ENCODE measurements around the gene ELMO1.

The ELMO1 gene

DNA sequence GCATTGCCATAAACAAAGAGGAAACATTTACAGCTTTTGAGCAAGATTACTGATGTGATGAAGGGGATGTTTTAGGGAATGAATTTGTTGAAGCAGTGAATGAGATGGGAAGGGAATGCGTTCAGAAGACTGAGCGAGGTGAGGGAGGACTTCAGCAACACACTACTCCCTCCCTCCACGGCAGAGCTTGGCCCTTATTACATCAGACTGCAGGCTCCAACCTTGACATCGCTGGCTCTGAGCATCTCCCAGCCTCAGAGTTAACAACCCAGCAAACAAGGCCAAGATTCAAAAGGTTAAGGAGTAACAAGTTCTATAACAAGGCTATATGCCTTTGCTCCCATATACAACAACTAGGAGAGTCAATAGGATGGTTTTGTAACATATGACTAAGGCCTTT, 164.4 kb downstream of the ELMO1 start:
- Histone ChIP-seq H3K9ac (ENCODE audit: low read depth, low read length) (no peak overlapping the region), H3K27ac (ENCODE audit: low read depth, low read length) (no peak overlapping the region), H3K4me3 (ENCODE audit: low read depth, low read length) (no peak overlapping the region), H3K4me1 (ENCODE audit: control insufficient read depth, insufficient read depth, low read length) (peaks cover 5% of the 10 kb centered on the region; the same call in 1 of the 2 replicates), H3K9me3 (ENCODE audit: control insufficient read depth, insufficient read depth, low read length) (no peaks in the 10 kb centered on the region), H3K27me3 (ENCODE audit: control insufficient read depth, insufficient read depth, low read length) (no peaks in the 10 kb centered on the region), H3K36me3 (ENCODE audit: control insufficient read depth, insufficient read depth, low read length) (no peaks in the 10 kb centered on the region)

DNA sequence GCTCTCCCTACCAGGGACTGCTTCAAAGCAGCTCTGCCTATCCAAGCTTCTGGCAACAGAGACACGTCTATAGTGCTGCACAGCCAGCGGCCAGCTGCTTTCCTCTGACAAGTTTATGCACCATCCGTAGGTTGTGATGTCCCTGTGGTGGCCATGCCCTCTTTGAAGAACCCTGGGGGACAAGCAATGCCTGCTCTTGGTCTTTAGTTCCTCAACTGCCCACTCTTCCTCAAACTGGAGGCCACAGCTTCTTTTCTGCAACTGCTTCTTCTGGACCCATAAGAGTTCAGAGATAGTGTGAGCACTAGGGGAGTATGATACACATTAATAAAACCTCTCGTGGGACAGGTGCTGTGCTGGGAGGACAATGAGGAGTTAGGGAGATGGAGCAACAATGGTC, 164.9 kb downstream of the ELMO1 start:
- Histone ChIP-seq H3K9me3 (ENCODE audit: control insufficient read depth, insufficient read depth, low read length) (no peaks in the 10 kb centered on the region), H3K4me3 (ENCODE audit: low read depth, low read length) (no peak overlapping the region), H3K36me3 (ENCODE audit: control insufficient read depth, insufficient read depth, low read length) (no peaks in the 10 kb centered on the region), H3K27ac (ENCODE audit: low read depth, low read length) (no peak overlapping the region), H3K4me1 (ENCODE audit: control insufficient read depth, insufficient read depth, low read length) (peaks cover 5% of the 10 kb centered on the region; the same call in 1 of the 2 replicates), H3K27me3 (ENCODE audit: control insufficient read depth, insufficient read depth, low read length) (no peaks in the 10 kb centered on the region), H3K9ac (ENCODE audit: low read depth, low read length) (no peak overlapping the region)

DNA sequence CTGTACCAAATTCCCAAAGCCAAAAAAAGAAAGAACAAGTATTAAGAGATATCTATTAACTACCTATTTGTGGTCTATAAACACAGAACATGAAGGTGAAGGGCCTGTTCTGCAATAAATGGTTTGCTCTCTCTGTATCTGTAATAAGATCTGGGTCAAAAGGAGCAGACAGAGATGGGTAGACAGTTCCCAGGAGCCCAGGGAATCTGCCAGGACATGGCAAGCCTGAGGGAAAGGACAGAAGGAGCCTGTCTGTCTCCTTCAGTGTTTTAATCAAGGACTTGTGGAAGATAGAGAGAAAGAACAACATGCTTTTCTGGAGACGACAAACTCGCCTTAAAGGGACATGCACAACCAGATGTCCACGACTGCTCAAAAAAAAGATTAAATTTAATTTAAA, 165.7 kb downstream of the ELMO1 start:
- no peaks in the 10 kb centered on the region for H3K36me3 ChIP-seq (ENCODE audit: control insufficient read depth, insufficient read depth, low read length)
- no peak overlapping the region for H3K4me3 ChIP-seq (ENCODE audit: low read depth, low read length)
- H3K9me3 ChIP-seq (ENCODE audit: control insufficient read depth, insufficient read depth, low read length) = no peaks in the 10 kb centered on the region
- H3K4me1 ChIP-seq (ENCODE audit: control insufficient read depth, insufficient read depth, low read length) = peaks cover 5% of the 10 kb centered on the region; the same call in 1 of the 2 replicates
- H3K27ac ChIP-seq (ENCODE audit: low read depth, low read length) = no peak overlapping the region
- H3K27me3 ChIP-seq (ENCODE audit: control insufficient read depth, insufficient read depth, low read length) = no peaks in the 10 kb centered on the region
- no peak overlapping the region for H3K9ac ChIP-seq (ENCODE audit: low read depth, low read length)

DNA sequence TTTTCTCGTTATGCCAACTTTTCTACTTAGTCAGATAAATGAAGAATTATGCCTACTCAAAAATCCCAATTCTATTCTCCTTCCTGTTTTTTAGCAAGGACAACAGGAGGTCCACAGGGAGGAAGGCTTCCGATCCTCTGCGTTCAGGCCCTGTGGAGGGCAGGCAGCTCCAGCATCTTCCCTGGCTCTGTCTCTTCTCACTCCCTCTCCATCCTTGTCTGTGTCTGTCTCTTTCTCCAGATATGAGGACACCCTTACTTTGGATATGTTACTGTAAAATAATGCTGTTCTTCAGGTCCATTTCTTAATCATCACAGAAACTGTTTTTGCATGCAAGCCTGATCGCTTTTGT, 166.6 kb downstream of the ELMO1 start:
- no peaks in the 10 kb centered on the region for H3K9me3 ChIP-seq (ENCODE audit: control insufficient read depth, insufficient read depth, low read length)
- peaks cover 5% of the 10 kb centered on the region; the same call in 1 of the 2 replicates for H3K4me1 ChIP-seq (ENCODE audit: control insufficient read depth, insufficient read depth, low read length)
- no peaks in the 10 kb centered on the region for H3K27me3 ChIP-seq (ENCODE audit: control insufficient read depth, insufficient read depth, low read length)
- no peak overlapping the region for H3K9ac ChIP-seq (ENCODE audit: low read depth, low read length)
- no peak overlapping the region for H3K4me3 ChIP-seq (ENCODE audit: low read depth, low read length)
- no peak overlapping the region for H3K27ac ChIP-seq (ENCODE audit: low read depth, low read length)
- H3K36me3 ChIP-seq (ENCODE audit: control insufficient read depth, insufficient read depth, low read length) = no peaks in the 10 kb centered on the region

DNA sequence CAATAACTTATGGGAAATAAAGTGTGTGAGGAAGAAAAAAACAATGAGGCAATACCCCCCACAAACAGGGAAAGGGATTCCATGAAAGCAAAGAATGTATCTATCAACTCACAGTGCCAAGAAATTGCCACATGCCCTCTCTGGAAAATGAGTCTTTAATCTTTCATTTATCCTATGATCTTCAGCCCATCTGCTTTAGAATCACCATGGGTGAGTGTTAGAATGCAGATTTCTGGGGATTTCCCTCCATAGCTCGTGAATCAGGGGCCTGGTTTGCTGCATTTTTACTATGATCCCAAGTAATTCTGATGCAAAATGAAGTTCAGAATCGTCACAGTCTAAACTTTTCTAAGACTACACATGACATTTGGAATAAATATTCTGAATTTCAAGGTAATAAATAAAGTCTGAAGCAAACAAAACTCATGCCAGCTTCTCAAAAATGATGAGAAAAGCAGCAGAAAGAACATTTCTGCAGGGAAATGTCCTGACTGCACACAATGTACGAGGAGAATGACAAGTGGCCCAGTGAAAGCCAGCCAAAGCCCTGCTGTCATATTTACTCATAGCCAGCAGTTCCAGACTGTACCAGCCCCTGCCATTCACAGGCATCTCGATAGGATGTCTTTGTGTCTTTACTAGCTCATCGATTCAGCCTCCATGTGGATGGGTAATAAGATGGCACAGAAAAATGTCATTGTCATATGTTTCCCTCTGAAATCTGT, 167.1 kb downstream of the ELMO1 start:
- Histone ChIP-seq H3K9me3 (ENCODE audit: control insufficient read depth, insufficient read depth, low read length) (no peaks in the 10 kb centered on the region), H3K4me3 (ENCODE audit: low read depth, low read length) (no peak overlapping the region), H3K9ac (ENCODE audit: low read depth, low read length) (no peak overlapping the region), H3K36me3 (ENCODE audit: control insufficient read depth, insufficient read depth, low read length) (no peaks in the 10 kb centered on the region), H3K27ac (ENCODE audit: low read depth, low read length) (no peak overlapping the region), H3K27me3 (ENCODE audit: control insufficient read depth, insufficient read depth, low read length) (no peaks in the 10 kb centered on the region), H3K4me1 (ENCODE audit: control insufficient read depth, insufficient read depth, low read length) (peaks cover 5% of the 10 kb centered on the region; the same call in 1 of the 2 replicates)

DNA sequence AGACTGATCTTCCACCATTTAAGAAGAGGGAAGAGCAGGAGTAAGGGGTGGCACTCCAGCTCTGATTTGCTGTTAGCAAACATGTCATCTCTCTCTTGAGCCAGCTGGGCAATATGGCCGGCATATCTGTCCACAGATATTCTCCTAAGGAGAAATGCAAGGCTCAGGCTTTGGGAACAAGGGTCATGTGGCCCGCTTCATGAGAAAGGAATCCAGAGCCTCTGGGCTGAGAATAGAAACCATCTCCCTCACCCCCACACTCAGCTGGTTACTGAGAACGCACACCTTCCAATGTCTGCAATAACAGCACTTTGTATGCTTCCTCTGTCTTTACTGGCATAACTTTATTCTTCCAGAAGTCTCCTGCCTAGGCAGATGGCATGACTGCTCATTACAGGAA, 171.2 kb downstream of the ELMO1 start:
- Histone ChIP-seq H3K9me3 (ENCODE audit: control insufficient read depth, insufficient read depth, low read length) (no peaks in the 10 kb centered on the region), H3K4me3 (ENCODE audit: low read depth, low read length) (no peak overlapping the region), H3K27ac (ENCODE audit: low read depth, low read length) (no peak overlapping the region), H3K4me1 (ENCODE audit: control insufficient read depth, insufficient read depth, low read length) (peaks cover 5% of the 10 kb centered on the region; the same call in 1 of the 2 replicates), H3K9ac (ENCODE audit: low read depth, low read length) (no peak overlapping the region), H3K36me3 (ENCODE audit: control insufficient read depth, insufficient read depth, low read length) (no peaks in the 10 kb centered on the region), H3K27me3 (ENCODE audit: control insufficient read depth, insufficient read depth, low read length) (no peaks in the 10 kb centered on the region)

DNA sequence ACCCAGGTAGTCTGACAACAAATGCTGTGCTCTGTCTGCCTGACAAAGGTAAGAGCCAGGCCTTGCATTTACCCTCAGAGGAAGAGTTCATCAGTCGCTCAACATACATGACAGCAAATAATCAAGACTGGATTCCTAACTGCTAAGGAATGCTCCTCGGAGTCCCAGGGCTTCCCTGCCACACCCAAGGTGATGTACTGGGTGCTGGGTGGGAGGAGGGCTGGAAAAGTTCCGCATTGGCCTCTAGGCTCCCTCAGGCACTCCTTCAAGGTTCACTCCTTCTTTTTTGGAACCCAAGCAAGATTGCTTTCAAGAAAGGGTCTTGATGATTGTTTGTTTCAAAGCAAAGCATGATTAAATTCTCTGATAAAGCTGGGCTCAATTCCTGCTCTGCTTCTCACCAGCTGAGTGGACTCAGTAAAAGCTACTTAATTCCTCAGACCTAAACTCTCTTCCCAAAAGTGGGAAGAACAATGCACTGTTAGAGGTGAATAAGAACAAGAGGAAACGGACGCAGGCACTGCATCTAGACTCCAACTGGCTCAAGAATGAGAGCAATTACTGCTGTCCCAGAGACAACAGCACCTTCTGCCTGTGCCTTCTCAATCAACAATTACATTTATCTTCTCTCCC, 173.5 kb downstream of the ELMO1 start:
- no peak overlapping the region for H3K4me3 ChIP-seq (ENCODE audit: low read depth, low read length)
- H3K9ac ChIP-seq (ENCODE audit: low read depth, low read length) = no peak overlapping the region
- no peaks in the 10 kb centered on the region for H3K27me3 ChIP-seq (ENCODE audit: control insufficient read depth, insufficient read depth, low read length)
- no peaks in the 10 kb centered on the region for H3K4me1 ChIP-seq (ENCODE audit: control insufficient read depth, insufficient read depth, low read length)
- no peaks in the 10 kb centered on the region for H3K9me3 ChIP-seq (ENCODE audit: control insufficient read depth, insufficient read depth, low read length)
- H3K36me3 ChIP-seq (ENCODE audit: control insufficient read depth, insufficient read depth, low read length) = no peaks in the 10 kb centered on the region
- H3K27ac ChIP-seq (ENCODE audit: low read depth, low read length) = no peak overlapping the region

DNA sequence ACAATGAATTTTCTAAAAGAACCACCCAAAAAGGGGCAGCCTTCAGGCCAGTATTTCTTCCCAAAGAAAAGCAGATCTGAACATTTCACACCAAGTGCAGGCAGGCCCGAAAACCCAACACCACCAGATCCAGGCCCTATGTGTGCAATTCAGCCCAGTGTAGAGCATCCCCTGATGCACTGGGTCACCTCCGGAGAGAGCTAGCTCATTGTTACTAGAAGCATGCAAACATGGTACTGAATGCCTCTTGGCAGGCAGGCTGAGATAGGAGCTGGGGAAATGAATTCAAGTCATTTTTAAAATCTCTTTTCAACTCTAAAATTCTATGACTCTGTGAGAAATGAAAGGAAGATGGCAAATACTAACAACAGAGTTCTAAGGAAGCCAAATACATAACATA, 174.8 kb downstream of the ELMO1 start:
- H3K4me3 ChIP-seq (ENCODE audit: low read depth, low read length) = no peak overlapping the region
- H3K27ac ChIP-seq (ENCODE audit: low read depth, low read length) = no peak overlapping the region
- no peaks in the 10 kb centered on the region for H3K27me3 ChIP-seq (ENCODE audit: control insufficient read depth, insufficient read depth, low read length)
- no peaks in the 10 kb centered on the region for H3K36me3 ChIP-seq (ENCODE audit: control insufficient read depth, insufficient read depth, low read length)
- no peak overlapping the region for H3K9ac ChIP-seq (ENCODE audit: low read depth, low read length)
- no peaks in the 10 kb centered on the region for H3K4me1 ChIP-seq (ENCODE audit: control insufficient read depth, insufficient read depth, low read length)
- no peaks in the 10 kb centered on the region for H3K9me3 ChIP-seq (ENCODE audit: control insufficient read depth, insufficient read depth, low read length)

DNA sequence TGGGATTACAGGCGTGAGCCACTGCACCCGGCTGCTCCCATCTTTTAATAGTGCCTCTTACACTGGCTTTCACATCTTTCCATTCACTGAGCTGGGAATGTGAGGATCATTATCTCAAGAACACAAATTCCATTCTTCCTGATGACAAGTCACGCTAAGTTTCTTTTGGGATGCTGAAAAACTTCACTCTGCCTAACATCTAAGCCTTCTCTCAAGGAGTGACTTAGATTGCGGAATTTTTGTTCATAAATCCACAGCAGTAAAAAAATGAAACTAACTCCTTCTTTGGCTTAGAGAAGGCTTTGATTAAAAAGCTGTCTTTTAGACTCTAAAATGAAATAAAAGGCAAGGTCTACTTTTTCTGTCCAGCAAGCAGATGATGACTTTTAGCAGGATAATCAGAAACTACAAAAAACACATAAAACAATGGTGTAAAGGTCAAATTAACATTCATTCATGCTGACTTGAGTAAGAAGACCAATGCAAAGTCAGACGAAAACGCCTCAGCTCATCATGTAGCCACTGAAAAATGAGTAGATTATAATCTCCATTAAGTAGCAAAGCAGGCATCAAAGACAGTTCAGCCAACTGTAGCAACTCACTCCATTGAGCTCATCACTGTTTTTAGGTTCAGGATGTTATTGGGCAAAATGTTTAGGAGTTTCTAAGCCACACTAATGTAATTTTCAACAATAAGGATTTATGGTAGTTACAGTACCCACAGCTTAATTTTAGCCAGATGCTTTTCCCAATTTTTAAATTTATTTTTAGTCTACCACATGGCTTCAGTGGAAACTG, 178.8 kb downstream of the ELMO1 start:
- no peaks in the 10 kb centered on the region for H3K27me3 ChIP-seq (ENCODE audit: control insufficient read depth, insufficient read depth, low read length)
- H3K4me3 ChIP-seq (ENCODE audit: low read depth, low read length) = no peak overlapping the region
- no peaks in the 10 kb centered on the region for H3K36me3 ChIP-seq (ENCODE audit: control insufficient read depth, insufficient read depth, low read length)
- no peaks in the 10 kb centered on the region for H3K4me1 ChIP-seq (ENCODE audit: control insufficient read depth, insufficient read depth, low read length)
- H3K27ac ChIP-seq (ENCODE audit: low read depth, low read length) = no peak overlapping the region
- H3K9ac ChIP-seq (ENCODE audit: low read depth, low read length) = no peak overlapping the region
- no peaks in the 10 kb centered on the region for H3K9me3 ChIP-seq (ENCODE audit: control insufficient read depth, insufficient read depth, low read length)

DNA sequence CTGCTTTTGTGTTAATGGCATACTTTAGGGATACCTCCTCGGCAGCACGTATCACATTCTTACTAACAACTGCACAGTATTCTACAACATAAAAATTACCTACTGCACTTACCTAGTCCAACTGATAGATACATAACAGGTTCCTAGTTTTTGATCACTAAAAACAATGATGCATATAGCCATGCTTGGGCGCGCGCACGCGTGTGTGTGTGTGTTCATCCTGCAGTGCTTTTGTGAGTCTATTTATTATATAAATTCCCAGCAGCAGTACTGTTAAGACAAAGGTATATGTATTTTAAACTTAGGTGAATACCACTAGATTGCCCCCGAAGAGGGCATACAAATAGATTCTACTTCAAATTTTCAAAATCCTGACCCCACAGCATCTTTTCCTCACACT, 181.4 kb downstream of the ELMO1 start:
- Histone ChIP-seq H3K4me3 (ENCODE audit: low read depth, low read length) (no peak overlapping the region), H3K27ac (ENCODE audit: low read depth, low read length) (no peak overlapping the region), H3K4me1 (ENCODE audit: control insufficient read depth, insufficient read depth, low read length) (no peaks in the 10 kb centered on the region), H3K9me3 (ENCODE audit: control insufficient read depth, insufficient read depth, low read length) (no peaks in the 10 kb centered on the region), H3K27me3 (ENCODE audit: control insufficient read depth, insufficient read depth, low read length) (no peaks in the 10 kb centered on the region), H3K36me3 (ENCODE audit: control insufficient read depth, insufficient read depth, low read length) (no peaks in the 10 kb centered on the region), H3K9ac (ENCODE audit: low read depth, low read length) (no peak overlapping the region)

DNA sequence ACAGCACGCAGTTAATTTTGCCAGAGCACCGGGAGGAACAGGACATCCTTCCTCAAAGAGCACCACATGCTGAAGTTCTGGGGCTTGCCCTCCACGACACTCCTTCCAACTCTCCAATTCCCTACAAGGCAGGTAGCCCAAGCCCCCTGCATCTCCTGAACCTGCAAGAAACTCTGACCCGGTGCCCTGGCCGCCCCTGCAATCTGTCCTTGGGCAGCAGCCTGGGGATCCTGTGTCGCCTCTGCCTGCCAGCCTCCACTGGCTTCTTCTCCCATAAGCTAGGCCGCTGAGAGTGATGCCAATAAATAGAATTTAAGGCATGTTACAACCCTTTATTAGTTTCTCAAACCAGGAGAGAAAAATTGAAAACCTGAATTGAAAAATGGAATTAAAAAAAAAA, 182.8 kb downstream of the ELMO1 start:
- Histone ChIP-seq H3K9ac (ENCODE audit: low read depth, low read length) (no peak overlapping the region), H3K27me3 (ENCODE audit: control insufficient read depth, insufficient read depth, low read length) (no peaks in the 10 kb centered on the region), H3K4me1 (ENCODE audit: control insufficient read depth, insufficient read depth, low read length) (no peaks in the 10 kb centered on the region), H3K27ac (ENCODE audit: low read depth, low read length) (no peak overlapping the region), H3K4me3 (ENCODE audit: low read depth, low read length) (no peak overlapping the region), H3K9me3 (ENCODE audit: control insufficient read depth, insufficient read depth, low read length) (no peaks in the 10 kb centered on the region), H3K36me3 (ENCODE audit: control insufficient read depth, insufficient read depth, low read length) (no peaks in the 10 kb centered on the region)

Measured in HUES48 (cell line).